Activated T-cell treated with anti-CD3 and anti-CD28 coated beads, Interleukin-2, amount 50 U/mL, for 1 hour (primary cell): Measurements from ENCODE around the gene IFIT3.

ENCODE experiments used
- DNase-seq: peaks from one replicate; pipeline ENCODE4 v3.0.0-alpha.2; 2020

Gene IFIT3

GRCh38 chr10:89363729-89364442 lies 36.1 kb downstream of the IFIT3 start:
- no peak for DNase-seq

- no peak for DNase-seq
These were observed 36.7 kb downstream of the IFIT3 start for GRCh38 chr10:89364531-89364930.

GRCh38 chr10:89367529-89367928 lies 39.7 kb downstream of the IFIT3 start:
- no peak for DNase-seq

GRCh38 chr10:89368129-89368528 lies 40.3 kb downstream of the IFIT3 start:
- DNase-seq: no peak

- DNase-seq: no peak
These were observed 41.6 kb downstream of the IFIT3 start for GRCh38 chr10:89369156-89370105.

- no peak for DNase-seq
These were observed 43.3 kb downstream of the IFIT3 start for GRCh38 chr10:89371079-89371478.

GRCh38 chr10:89371987-89372386 lies 44.2 kb downstream of the IFIT3 start:
- DNase-seq: no peak

- no peak for DNase-seq
These were observed 46.3 kb downstream of the IFIT3 start for GRCh38 chr10:89373916-89374711.

GRCh38 chr10:89374713-89375141 lies 46.9 kb downstream of the IFIT3 start:
- no peak for DNase-seq

GRCh38 chr10:89377705-89378637 lies 50.2 kb downstream of the IFIT3 start, which contains the start of gene IFIT1B:
TSS of gene IFIT1B (plus strand) at chr10:89378056. CDS start at chr10:89378136, 80 bp downstream.
- no peak for DNase-seq

- no peak for DNase-seq
These were observed 51.3 kb downstream of the IFIT3 start for GRCh38 chr10:89379103-89379502.

GRCh38 chr10:89382757-89383156 lies 55.0 kb downstream of the IFIT3 start:
- DNase-seq: no peak

- no peak for DNase-seq
These were observed 56.9 kb downstream of the IFIT3 start for GRCh38 chr10:89384474-89385340.

- no peak for DNase-seq
These were observed 61.0 kb downstream of the IFIT3 start for GRCh38 chr10:89388806-89389205.

GRCh38 chr10:89389254-89389653 lies 61.5 kb downstream of the IFIT3 start:
- no peak for DNase-seq
